ENCODE measurements around the gene TNMD.

The TNMD gene

DNA sequence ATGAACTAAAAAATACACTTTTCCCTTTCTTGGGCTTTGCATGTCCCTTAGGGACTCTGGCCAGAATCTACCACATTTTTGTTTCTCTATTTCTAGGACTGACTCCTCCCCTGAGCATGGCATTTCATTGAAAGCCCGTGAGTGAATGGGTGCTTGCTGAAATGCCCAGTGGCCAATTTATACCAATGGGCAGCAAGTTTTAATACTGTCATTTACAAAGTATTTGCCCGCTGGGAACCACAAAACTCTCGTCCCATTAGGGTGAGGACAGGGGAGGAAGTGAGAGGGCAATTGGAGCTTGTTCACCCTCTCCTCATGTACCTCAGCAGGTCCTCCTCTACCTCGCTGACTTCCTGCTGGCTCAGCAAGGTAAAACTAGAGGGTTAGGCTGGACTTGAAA, 60.4 kb downstream of the TNMD start:
- DNase-seq: no peak

DNA sequence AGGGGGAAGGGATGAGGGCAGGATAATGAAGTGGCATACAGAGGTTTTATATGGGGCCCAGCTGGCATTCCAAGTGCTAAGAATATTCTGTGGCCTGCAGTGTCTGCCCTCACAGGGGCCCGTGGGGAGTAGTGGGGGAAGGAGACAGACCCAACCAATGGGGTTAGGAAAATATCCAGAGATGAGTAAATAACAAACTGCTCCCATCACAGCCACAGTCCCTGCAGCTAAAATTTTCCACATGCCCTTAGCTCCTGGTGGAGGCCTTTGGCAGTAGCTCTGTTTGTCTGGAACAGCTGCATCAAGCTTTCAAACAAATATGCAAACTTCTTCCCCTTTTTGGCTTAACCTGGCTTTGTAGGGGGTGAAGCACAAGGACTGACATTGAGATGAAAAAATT, 62.4 kb downstream of the TNMD start:
- DNase-seq: no peak

DNA sequence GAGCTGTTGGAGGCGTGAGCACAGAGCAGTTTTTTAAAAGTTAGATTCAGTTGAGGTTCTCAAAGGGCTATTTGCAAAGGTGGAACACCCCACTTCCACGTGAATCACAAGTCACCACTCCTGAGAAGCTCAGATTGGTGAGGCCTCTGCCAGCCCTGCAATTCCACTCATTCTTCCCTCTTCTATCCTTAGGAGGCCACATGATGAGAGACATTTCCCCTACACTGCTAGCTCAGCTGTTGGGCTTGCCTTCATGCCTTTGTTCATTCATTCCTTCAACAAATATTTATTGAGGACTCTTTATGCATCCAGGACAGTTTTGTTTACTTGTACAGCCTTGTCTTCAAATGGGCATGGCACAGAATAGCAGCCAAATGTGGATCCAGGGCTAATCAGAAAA, 63.0 kb downstream of the TNMD start:
- DNase-seq: no peak

DNA sequence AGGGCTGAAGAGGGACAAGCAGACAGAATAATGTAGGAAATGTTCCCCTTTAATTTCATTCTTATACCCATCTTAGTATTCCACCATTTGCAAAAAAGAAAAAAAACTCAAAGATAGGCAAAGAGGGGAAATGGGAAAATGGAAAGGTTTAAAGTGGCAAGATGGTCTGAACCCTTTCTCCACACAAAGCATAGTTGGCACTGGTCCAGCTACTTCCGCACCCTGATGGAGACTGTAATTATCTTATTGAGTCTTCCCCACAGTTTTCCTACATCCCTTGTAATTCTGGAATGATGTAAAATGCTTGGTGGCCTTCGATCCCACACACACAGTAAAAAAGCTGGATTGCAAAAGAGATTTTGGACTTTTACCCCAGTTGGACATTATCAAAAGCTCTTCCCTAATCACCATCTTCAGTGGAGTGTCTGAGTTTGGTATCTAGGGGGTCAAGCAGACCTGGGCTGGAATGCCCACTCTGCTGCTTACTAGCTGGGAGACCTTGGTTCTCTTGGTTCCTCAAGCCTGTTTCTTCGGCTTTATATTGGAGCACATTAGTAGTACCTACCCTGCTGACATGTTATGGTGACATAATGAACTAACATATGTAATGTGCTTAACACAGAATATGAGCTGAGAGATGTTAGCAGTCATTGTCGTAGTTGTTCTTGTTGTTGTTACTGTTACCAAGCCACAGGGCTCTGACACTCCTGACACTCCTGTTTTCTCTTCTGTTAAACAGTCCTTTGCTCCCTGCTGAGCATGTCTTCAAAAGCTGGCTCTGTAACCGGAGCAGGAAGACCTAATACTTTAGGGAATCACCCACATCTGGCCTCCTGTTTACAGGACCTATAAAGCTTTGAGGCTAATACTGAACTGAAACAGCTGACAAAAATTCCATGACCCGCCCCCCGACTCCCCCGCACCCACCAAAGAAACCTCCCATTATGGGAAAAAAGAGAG, 64.0 kb downstream of the TNMD start:
- no peak for DNase-seq
